Occipital lobe (tissue), 2 donors: ENCODE data around the gene AIFM3. TPM values are rescaled to one million over a fixed set of nuclear protein-coding genes. Genes with fewer than 3 reads are reported as not detected.

ENCODE experiments used
- DNase-seq: peaks from one replicate; lab custom pipeline; 2025; lab: John Stamatoyannopoulos, UW
- total RNA-seq: library from RNA; depleted of rRNA; stranded (reverse); fragments of >200 nt; gene quantifications from one replicate; pipeline ENCODE4 v1.2.3, GENCODE V29; 2014

AIFM3 gene
- total RNA-seq, 1 donor from 2014 or later: 4.2 TPM

- DNase-seq: no peak
Measured at GRCh38 chr22:20990184-20991180, 23.4 kb downstream of the AIFM3 start.

- DNase-seq: no peak
Measured at GRCh38 chr22:20991252-20992055, 24.4 kb downstream of the AIFM3 start.

GRCh38 chr22:20992056-20992442 lies 25.0 kb downstream of the AIFM3 start:
- no peak for DNase-seq

- no peak for DNase-seq
Measured at GRCh38 chr22:20992456-20993303, 25.6 kb downstream of the AIFM3 start.

- DNase-seq: no peak
Measured at GRCh38 chr22:20993304-20994127, 26.5 kb downstream of the AIFM3 start.

GRCh38 chr22:20994128-20994901 lies 27.3 kb downstream of the AIFM3 start:
- no peak for DNase-seq

- no peak for DNase-seq
Measured at GRCh38 chr22:20994902-20995241, 27.8 kb downstream of the AIFM3 start.

GRCh38 chr22:20995329-20996030 lies 28.4 kb downstream of the AIFM3 start:
- no peak for DNase-seq

- no peak for DNase-seq
Measured at GRCh38 chr22:20996031-20996410, 29.0 kb downstream of the AIFM3 start.

GRCh38 chr22:20996598-20997535 lies 29.8 kb downstream of the AIFM3 start:
- DNase-seq: no peak

GRCh38 chr22:20997536-20998257 lies 30.6 kb downstream of the AIFM3 start:
- DNase-seq: no peak

- no peak for DNase-seq
Measured at GRCh38 chr22:20998411-20999336, 31.6 kb downstream of the AIFM3 start.

GRCh38 chr22:20999350-21000206 lies 32.5 kb downstream of the AIFM3 start:
- no peak for DNase-seq

GRCh38 chr22:21000207-21000986 lies 33.3 kb downstream of the AIFM3 start:
- DNase-seq: no peak
